B cell (primary cell): ENCODE results near the gene SYCP3. TPM values are rescaled to one million over a fixed set of nuclear protein-coding genes. Genes with fewer than 3 reads are reported as not detected.

Experiments used
- ATAC-seq: fragments of 200-7000 bp; cut with Tn5 transposase; one replicate; pipeline ENCODE4 v1.10.0; 2021; ENCODE audit warnings: low read depth, mild to moderate bottlenecking, moderate number of reproducible peaks, moderate library complexity
- CTCF ChIA-PET: fragments of 350-600 bp; sonication (Branson Sonifier 250); formaldehyde crosslinking; loops from one replicate; lab custom pipeline; 2021; ENCODE audit warnings: antibody characterized with exemption, inconsistent platforms; lab: Charles Lee
- POLR2A ChIA-PET: fragments of 350-600 bp; sonication (Branson Sonifier 250); formaldehyde crosslinking; loops from one replicate; lab custom pipeline; 2021; ENCODE audit warnings: antibody characterized with exemption; lab: Charles Lee
- DNase-seq: peaks from one replicate; pipeline ENCODE4 v3.0.0; 2013
- H2AFZ ChIP-seq: 2 replicates; pipeline ENCODE4 v1.6.1; 2012; ENCODE audit warnings: mild to moderate bottlenecking, low read depth, low read length; ENCODE audit not compliant: insufficient read depth, poor library complexity, severe bottlenecking
- H3K27ac ChIP-seq, 2 donors: 1 replicate in 1 of 2; 2 replicates in 1 of 2; pipeline ENCODE4 v1.5.1; 2012 to 2013; ENCODE audit warnings: low read length in 2 of 2, mild to moderate bottlenecking in 2 of 2, moderate library complexity in 1 of 2
- H3K27me3 ChIP-seq, 4 experiments: fragments of 200-600 bp in 1 of 4; sonication (generic) in 1 of 4; replicated peaks in 1 of 4; 1 replicate in 2 of 4; 2 replicates in 2 of 4; pipeline versions ENCODE4 v1.6.1 to v1.7.0; 2013 to 2016; ENCODE audit warnings: low read length in 3 of 4, mild to moderate bottlenecking in 2 of 4, mixed read lengths in 1 of 4, moderate library complexity in 1 of 4; ENCODE audit not compliant: insufficient read depth in 4 of 4, control insufficient read depth in 3 of 4; ENCODE audit errors: control extremely low read depth in 1 of 4
- H3K36me3 ChIP-seq, 2 experiments: replicated peaks in 1 of 2; 1 replicate in 1 of 2; 2 replicates in 1 of 2; pipeline versions ENCODE4 v1.6.1 to v1.7.1; 2013; ENCODE audit warnings: low read length in 1 of 2; ENCODE audit not compliant: insufficient read depth in 2 of 2, control insufficient read depth in 1 of 2; ENCODE audit errors: control extremely low read depth in 1 of 2, extremely low read depth in 1 of 2
- H3K4me1 ChIP-seq, 2 donors: fragments of 200-600 bp in 1 of 2; sonication (generic) in 1 of 2; 1 replicate in 1 of 2; 2 replicates in 1 of 2; pipeline versions ENCODE4 v1.5.1 to v1.6.1; 2013 to 2017; ENCODE audit warnings: low read length in 2 of 2; ENCODE audit not compliant: control insufficient read depth in 2 of 2, insufficient read depth in 2 of 2
- H3K4me2 ChIP-seq: replicated peaks from 2 replicates; pipeline ENCODE3; 2012; ENCODE audit warnings: mild to moderate bottlenecking, low read depth, low read length; ENCODE audit not compliant: poor library complexity, severe bottlenecking
- H3K4me3 ChIP-seq, 5 experiments: fragments of 200-600 bp in 1 of 5; sonication (generic) in 1 of 5; 1 replicate in 3 of 5; 2 replicates in 2 of 5; pipeline versions ENCODE4 v1.5.1 to v1.7.0; 2011 to 2016; ENCODE audit warnings: low read length in 4 of 5, mild to moderate bottlenecking in 4 of 5, low read depth in 2 of 5, control low read depth in 1 of 5, moderate library complexity in 1 of 5; ENCODE audit not compliant: insufficient read depth in 1 of 5; ENCODE audit errors: control extremely low read depth in 1 of 5, extremely low read depth in 1 of 5
- H3K79me2 ChIP-seq: fragments of 200-600 bp; sonication (generic); one replicate; pipeline ENCODE4 v1.6.0; 2016; ENCODE audit warnings: low read length; ENCODE audit not compliant: control insufficient read depth, insufficient read depth
- H3K9ac ChIP-seq: fragments of 200-600 bp; sonication (generic); 2 replicates; pipeline ENCODE4 v1.6.1; 2017; ENCODE audit warnings: mild to moderate bottlenecking, low read length, moderate library complexity
- H3K9me3 ChIP-seq, 3 donors: one replicate each; pipeline versions ENCODE4 v1.6.1 to v1.7.1; 2013; ENCODE audit warnings: low read length in 2 of 3; ENCODE audit not compliant: control insufficient read depth in 2 of 3, insufficient read depth in 1 of 3; ENCODE audit errors: control extremely low read depth in 1 of 3
- H4K20me1 ChIP-seq: 2 replicates; pipeline ENCODE4 v1.6.0; 2012; ENCODE audit warnings: mild to moderate bottlenecking, low read length; ENCODE audit not compliant: insufficient read depth, control insufficient read depth, poor library complexity, severe bottlenecking
- H3K27ac Mint-ChIP-seq: one replicate; pipeline ENCODE4 v1.8.0; 2021; ENCODE audit warnings: mixed read lengths
- H3K27me3 Mint-ChIP-seq: one replicate; pipeline ENCODE4 v1.8.0; 2021; ENCODE audit warnings: mixed read lengths
- H3K4me1 Mint-ChIP-seq: one replicate; pipeline ENCODE4 v1.8.0; 2021; ENCODE audit warnings: mixed read lengths
- H3K4me3 Mint-ChIP-seq: one replicate; pipeline ENCODE4 v1.8.0; 2021; ENCODE audit warnings: mixed read lengths
- H3K9me3 Mint-ChIP-seq: one replicate; pipeline ENCODE4 v1.8.0; 2022; ENCODE audit warnings: mixed read lengths; ENCODE audit not compliant: insufficient read depth
- CTCF ChIP-seq: fragments of 200-600 bp; IDR thresholded peaks from one replicate; pipeline ENCODE4 v1.8.0; 2022; ENCODE audit warnings: antibody characterized with exemption, mild to moderate bottlenecking
- EZH2 ChIP-seq: IDR thresholded peaks from 2 replicates; pipeline ENCODE4 v1.6.1; 2012; ENCODE audit warnings: borderline replicate concordance, low read depth, mild to moderate bottlenecking, moderate library complexity, low read length; ENCODE audit not compliant: insufficient read depth, poor library complexity, severe bottlenecking
- WGBS: methylation state at CpG from one replicate; pipeline ENCODE4 v1.1.5; 2013; ENCODE audit warnings: missing lambda C conversion rate; ENCODE audit not compliant: insufficient coverage; 5-methylcytosine and 5-hydroxymethylcytosine counted together
- intact Hi-C: fragments of 100-400 bp; cut with micrococcal nuclease; formaldehyde crosslinking; loops from one replicate; pipeline ENCODE4 v1.10.0; 2022
- polyA plus RNA-seq: library from polyadenylated mRNA; depleted of rRNA; stranded (reverse); fragments of >200 nt; gene quantifications from 2 replicates; pipeline ENCODE4 v1.2.3, GENCODE V29; 2012
- total RNA-seq, 2 donors: library from RNA; stranded (reverse); fragments of 120-200 nt in 1 of 2; gene quantifications; 1 replicate in 1 of 2; 2 replicates in 1 of 2; pipeline versions ENCODE4 v1.2.3 to v1.2.4, GENCODE V29; 2013 to 2022

The SYCP3 gene
- total and polyA plus RNA-seq, 2 donors (not counting 1 experiment from before 2014, with no cell fraction given) = 0.04 to 0.12 TPM

GRCh38 chr12:101777978-101778377 is 38.7 kb upstream of the SYCP3 start:
- Mint-ChIP-seq H3K27ac (no peak overlapping the region), H3K27me3 (no peaks in the 10 kb centered on the region), H3K9me3 (no peaks in the 10 kb centered on the region), H3K4me1 (peaks cover 19% of the 10 kb centered on the region), H3K4me3 (no peak overlapping the region)
- Histone ChIP-seq H3K9me3 (no peaks in the 10 kb centered on the region), H3K4me2 (no peak overlapping the region), H3K9ac (no peak overlapping the region), H2AFZ (no peak overlapping the region), H3K4me3 (no peak overlapping the region), H4K20me1 (no peaks in the 10 kb centered on the region), H3K4me1 (peaks cover 5 to 7% of the 10 kb centered on the region in 2 donors), H3K27me3 (no peaks in the 10 kb centered on the region), H3K79me2 (no peaks in the 10 kb centered on the region), H3K27ac (no peak overlapping the region), H3K36me3 (peaks cover 0 to 6% of the 10 kb centered on the region in 2 experiments)
- ChIA-PET CTCF (interaction anchor here (1.2 to 3.8 kb wide), 5 partner anchors 22 to 61 kb away, joined by 3 to 31 read pairs (median 14); partner anchors contain the start of gene GNPTAB), POLR2A (no interaction called here)
- intact Hi-C loops = no loop called here
- TF ChIP-seq CTCF (no peak), EZH2 (no peak)
- no peak for DNase-seq
- 0% methylated on average over 1 of the region's 4 CpGs for WGBS
- no peak for ATAC-seq

- 27% methylated on average over 2 of the region's 3 CpGs for WGBS
- intact Hi-C loops = no loop called here
- ATAC-seq = no peak
- Mint-ChIP-seq H3K4me1 (peaks cover 19% of the 10 kb centered on the region), H3K4me3 (no peak overlapping the region), H3K27ac (no peak overlapping the region), H3K27me3 (no peaks in the 10 kb centered on the region), H3K9me3 (no peaks in the 10 kb centered on the region)
- ChIA-PET POLR2A (no interaction called here), CTCF (interaction anchor here (0.6 to 3.1 kb wide), 7 partner anchors 17 to 363 kb away, joined by 3 to 14 read pairs (median 3); no protein-coding TSS in a partner anchor)
- no peaks in the 10 kb centered on the region for H3K27me3 ChIP-seq
- no peak overlapping the region for H2AFZ ChIP-seq
- H3K4me1 ChIP-seq = peaks cover 5 to 7% of the 10 kb centered on the region in 2 donors
- no peak overlapping the region for H3K27ac ChIP-seq
- no peak overlapping the region for H3K4me3 ChIP-seq
- H3K79me2 ChIP-seq = no peaks in the 10 kb centered on the region
- TF ChIP-seq CTCF (no peak), EZH2 (no peak)
- DNase-seq = no peak
- H3K9ac ChIP-seq = no peak overlapping the region
- no peaks in the 10 kb centered on the region for H4K20me1 ChIP-seq
- H3K9me3 ChIP-seq = no peaks in the 10 kb centered on the region
- H3K4me2 ChIP-seq = no peak overlapping the region
- peaks cover 0 to 6% of the 10 kb centered on the region in 2 experiments for H3K36me3 ChIP-seq
These were observed 38.2 kb upstream of the SYCP3 start for GRCh38 chr12:101777485-101777884.
